OCI-LY1 (cell line): ENCODE results near the gene TRIM29.

Experiments used
- H2AFZ ChIP-seq: fragments of 200-600 bp; sonication (generic), shearing (Covaris generic); 2 replicates; pipeline ENCODE4 v1.6.0; 2014; ENCODE audit warnings: antibody characterized with exemption, mild to moderate bottlenecking, low read length
- H3F3A ChIP-seq: fragments of 200-600 bp; sonication (generic), shearing (Covaris generic); 2 replicates; pipeline ENCODE4 v1.6.0; 2014; ENCODE audit warnings: mild to moderate bottlenecking, antibody characterized with exemption, low read length, moderate library complexity; ENCODE audit not compliant: insufficient read depth
- H3K27ac ChIP-seq: fragments of 200-600 bp; sonication (generic); 2 replicates; pipeline ENCODE4 v1.5.1; 2014; ENCODE audit warnings: low read length, mixed run types, mild to moderate bottlenecking, low read depth; ENCODE audit not compliant: poor library complexity, severe bottlenecking
- H3K27me3 ChIP-seq: fragments of 200-600 bp; sonication (generic); 2 replicates; pipeline ENCODE4 v1.6.0; 2014; ENCODE audit warnings: antibody characterized with exemption, mild to moderate bottlenecking, low read length, moderate library complexity; ENCODE audit not compliant: insufficient read depth
- H3K36me3 ChIP-seq: fragments of 200-600 bp; sonication (generic); 2 replicates; pipeline ENCODE4 v1.6.1; 2014; ENCODE audit warnings: mild to moderate bottlenecking, antibody characterized with exemption, low read length, moderate library complexity, mixed read lengths; ENCODE audit not compliant: insufficient read depth
- H3K4me1 ChIP-seq: fragments of 200-600 bp; sonication (generic); 2 replicates; pipeline ENCODE4 v1.5.1; 2014; ENCODE audit warnings: mild to moderate bottlenecking, low read length, moderate library complexity; ENCODE audit not compliant: insufficient read depth, severe bottlenecking
- H3K4me2 ChIP-seq: fragments of 200-600 bp; sonication (generic), shearing (Covaris generic); 2 replicates; pipeline ENCODE4 v1.6.1; 2014; ENCODE audit warnings: low read length
- H3K4me3 ChIP-seq: fragments of 200-600 bp; sonication (generic); 2 replicates; pipeline ENCODE4 v1.5.1; 2014; ENCODE audit warnings: low read length, low read depth, mild to moderate bottlenecking, mixed read lengths; ENCODE audit not compliant: poor library complexity, severe bottlenecking
- H3K79me2 ChIP-seq: fragments of 200-600 bp; shearing (Covaris generic); 2 replicates; pipeline ENCODE4 v1.6.1; 2016; ENCODE audit warnings: mixed run types, low read length, mixed read lengths; ENCODE audit not compliant: insufficient read depth
- H3K9ac ChIP-seq: fragments of 200-600 bp; sonication (generic), shearing (Covaris generic); 2 replicates; pipeline ENCODE4 v1.6.1; 2014; ENCODE audit warnings: mild to moderate bottlenecking, low read length, mixed read lengths
- H3K9me2 ChIP-seq: fragments of 200-600 bp; sonication (generic), shearing (Covaris generic); 2 replicates; pipeline ENCODE4 v1.6.1; 2014; ENCODE audit warnings: low read depth, mild to moderate bottlenecking, low read length, mixed read lengths
- H3K9me3 ChIP-seq: fragments of 200-600 bp; shearing (Covaris generic); 2 replicates; pipeline ENCODE4 v1.6.1; 2014; ENCODE audit warnings: low read length, mixed read lengths
- H4K20me1 ChIP-seq: fragments of 200-600 bp; sonication (generic), shearing (Covaris generic); 2 replicates; pipeline ENCODE4 v1.6.0; 2016; ENCODE audit warnings: mild to moderate bottlenecking, low read length; ENCODE audit not compliant: insufficient read depth
- CTCF ChIP-seq: fragments of 200-600 bp; sonication (generic), shearing (Covaris generic); IDR thresholded peaks from 2 replicates; pipeline ENCODE4 v1.5.1; 2017; ENCODE audit warnings: mild to moderate bottlenecking, antibody characterized with exemption, low read length, moderate library complexity, mixed read lengths
- EZH2 ChIP-seq: fragments of 200-600 bp; sonication (generic), shearing (Covaris generic); IDR thresholded peaks from 2 replicates; pipeline ENCODE4 v1.8.0; 2017; ENCODE audit warnings: borderline replicate concordance, mixed run types, mild to moderate bottlenecking, antibody characterized with exemption, low read length, moderate library complexity, mixed read lengths

The TRIM29 gene

GRCh38 chr11:120151536-120151935, 13.6 kb upstream of the TRIM29 start:
- no peak overlapping the region for H2AFZ ChIP-seq
- H3K9me3 ChIP-seq, result no peaks in the 10 kb centered on the region
- H3K79me2 ChIP-seq, result no peaks in the 10 kb centered on the region
- H3K4me1 ChIP-seq, result no peaks in the 10 kb centered on the region
- H3F3A ChIP-seq, result no peaks in the 10 kb centered on the region
- H3K4me2 ChIP-seq, result no peak overlapping the region
- no peak overlapping the region for H3K4me3 ChIP-seq
- H3K27ac ChIP-seq, result no peak overlapping the region
- TF ChIP-seq EZH2 (no peak), CTCF (no peak)
- no peak overlapping the region for H3K9ac ChIP-seq
- H3K9me2 ChIP-seq, result no peaks in the 10 kb centered on the region
- H3K36me3 ChIP-seq, result no peaks in the 10 kb centered on the region
- H4K20me1 ChIP-seq, result no peaks in the 10 kb centered on the region
- no peaks in the 10 kb centered on the region for H3K27me3 ChIP-seq

- Histone ChIP-seq H3K79me2 (no peaks in the 10 kb centered on the region), H3K9ac (no peak overlapping the region), H3K27me3 (no peaks in the 10 kb centered on the region), H2AFZ (no peak overlapping the region), H3K9me2 (no peaks in the 10 kb centered on the region), H3K36me3 (no peaks in the 10 kb centered on the region), H3K9me3 (no peaks in the 10 kb centered on the region), H3K4me1 (no peaks in the 10 kb centered on the region), H3K4me3 (no peak overlapping the region), H3F3A (no peaks in the 10 kb centered on the region), H3K4me2 (no peak overlapping the region), H3K27ac (no peak overlapping the region), H4K20me1 (no peaks in the 10 kb centered on the region)
- TF ChIP-seq CTCF (no peak), EZH2 (no peak)
Measured at GRCh38 chr11:120149246-120149645, 11.3 kb upstream of the TRIM29 start.

- no peaks in the 10 kb centered on the region for H3K27me3 ChIP-seq
- no peak overlapping the region for H3K27ac ChIP-seq
- no peak overlapping the region for H3K4me2 ChIP-seq
- H3K9ac ChIP-seq, result no peak overlapping the region
- H2AFZ ChIP-seq, result no peak overlapping the region
- no peaks in the 10 kb centered on the region for H3K4me1 ChIP-seq
- no peaks in the 10 kb centered on the region for H3K9me2 ChIP-seq
- no peaks in the 10 kb centered on the region for H3F3A ChIP-seq
- H3K4me3 ChIP-seq, result no peak overlapping the region
- H3K36me3 ChIP-seq, result no peaks in the 10 kb centered on the region
- H4K20me1 ChIP-seq, result no peaks in the 10 kb centered on the region
- H3K9me3 ChIP-seq, result no peaks in the 10 kb centered on the region
- TF ChIP-seq CTCF (no peak), EZH2 (no peak)
- H3K79me2 ChIP-seq, result no peaks in the 10 kb centered on the region
Measured at GRCh38 chr11:120147950-120148270, 10.0 kb upstream of the TRIM29 start.
